ENCODE measurements around the gene CNKSR3.

The CNKSR3 gene

GRCh38 chr6:154532426-154532825 lies 21.9 kb upstream of the CNKSR3 start:
- no peak for DNase-seq (ENCODE audit: low read depth)
- TF ChIP-seq, protein P1, sequence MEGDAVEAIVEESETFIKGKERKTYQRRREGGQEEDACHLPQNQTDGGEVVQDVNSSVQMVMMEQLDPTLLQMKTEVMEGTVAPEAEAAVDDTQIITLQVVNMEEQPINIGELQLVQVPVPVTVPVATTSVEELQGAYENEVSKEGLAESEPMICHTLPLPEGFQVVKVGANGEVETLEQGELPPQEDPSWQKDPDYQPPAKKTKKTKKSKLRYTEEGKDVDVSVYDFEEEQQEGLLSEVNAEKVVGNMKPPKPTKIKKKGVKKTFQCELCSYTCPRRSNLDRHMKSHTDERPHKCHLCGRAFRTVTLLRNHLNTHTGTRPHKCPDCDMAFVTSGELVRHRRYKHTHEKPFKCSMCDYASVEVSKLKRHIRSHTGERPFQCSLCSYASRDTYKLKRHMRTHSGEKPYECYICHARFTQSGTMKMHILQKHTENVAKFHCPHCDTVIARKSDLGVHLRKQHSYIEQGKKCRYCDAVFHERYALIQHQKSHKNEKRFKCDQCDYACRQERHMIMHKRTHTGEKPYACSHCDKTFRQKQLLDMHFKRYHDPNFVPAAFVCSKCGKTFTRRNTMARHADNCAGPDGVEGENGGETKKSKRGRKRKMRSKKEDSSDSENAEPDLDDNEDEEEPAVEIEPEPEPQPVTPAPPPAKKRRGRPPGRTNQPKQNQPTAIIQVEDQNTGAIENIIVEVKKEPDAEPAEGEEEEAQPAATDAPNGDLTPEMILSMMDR (IDR thresholded peaks at IDR 0.05; ENCODE audit: low read depth, low read length, missing control alignments): no peak
- H3K4me3 ChIP-seq (ENCODE audit: low read depth, low read length): no peak overlapping the region
- in situ Hi-C loops (cut with HindIII; ENCODE audit: low sequenced_read_pairs): no loop called here

GRCh38 chr6:154529957-154530356 lies 19.5 kb upstream of the CNKSR3 start:
- no peak overlapping the region for H3K4me3 ChIP-seq (ENCODE audit: low read depth, low read length)
- no peak for DNase-seq (ENCODE audit: low read depth)
- in situ Hi-C loops (cut with HindIII; ENCODE audit: low sequenced_read_pairs): no loop called here
- TF ChIP-seq, protein P1 (IDR thresholded peaks at IDR 0.05; ENCODE audit: low read depth, low read length, missing control alignments): no peak

DNA sequence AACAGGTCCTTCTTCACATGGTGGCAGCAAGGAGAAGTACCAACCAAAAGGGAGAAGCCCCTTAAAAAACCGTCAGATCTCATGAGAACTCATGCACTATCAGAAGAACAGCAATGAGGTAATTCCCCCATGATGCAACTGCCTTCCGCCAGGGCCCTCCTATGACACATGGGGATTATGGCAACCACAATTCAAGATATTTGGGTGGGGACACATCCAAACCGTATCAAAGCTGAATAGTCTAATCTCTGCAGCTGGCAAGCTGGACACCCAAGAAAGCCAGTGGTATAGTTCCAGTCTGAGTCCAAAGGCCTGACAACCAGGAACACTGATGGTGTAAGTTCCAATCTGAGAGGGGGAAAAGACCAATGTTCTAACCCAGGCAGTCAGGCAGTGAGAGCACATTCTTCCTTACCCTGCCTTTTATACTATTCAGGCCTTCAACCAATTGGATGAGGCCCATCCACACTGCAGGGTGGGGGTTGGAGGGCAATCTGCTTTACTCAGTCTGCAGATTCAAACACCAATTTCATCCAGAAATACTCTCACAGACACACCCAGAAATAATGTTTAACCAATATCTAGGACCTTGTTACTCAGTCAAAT lies 17.9 kb upstream of the CNKSR3 start:
- in situ Hi-C loops (cut with HindIII; ENCODE audit: low sequenced_read_pairs): no loop called here
- DNase-seq (ENCODE audit: low read depth): no peak
- TF ChIP-seq, protein P1 (IDR thresholded peaks at IDR 0.05; ENCODE audit: low read depth, low read length, missing control alignments): no peak
- H3K4me3 ChIP-seq (ENCODE audit: low read depth, low read length): no peak overlapping the region

GRCh38 chr6:154526996-154527395 lies 16.5 kb upstream of the CNKSR3 start:
- TF ChIP-seq, protein P1 (IDR thresholded peaks at IDR 0.05; ENCODE audit: low read depth, low read length, missing control alignments): no peak
- DNase-seq (ENCODE audit: low read depth): no peak
- in situ Hi-C loops (cut with HindIII; ENCODE audit: low sequenced_read_pairs): no loop called here
- H3K4me3 ChIP-seq (ENCODE audit: low read depth, low read length): no peak overlapping the region

- no peak for DNase-seq (ENCODE audit: low read depth)
- TF ChIP-seq, protein P1 (IDR thresholded peaks at IDR 0.05; ENCODE audit: low read depth, low read length, missing control alignments): no peak
- no peak overlapping the region for H3K4me3 ChIP-seq (ENCODE audit: low read depth, low read length)
- in situ Hi-C loops (cut with HindIII; ENCODE audit: low sequenced_read_pairs): no loop called here
Measured at GRCh38 chr6:154522576-154522975, 12.1 kb upstream of the CNKSR3 start.

DNA sequence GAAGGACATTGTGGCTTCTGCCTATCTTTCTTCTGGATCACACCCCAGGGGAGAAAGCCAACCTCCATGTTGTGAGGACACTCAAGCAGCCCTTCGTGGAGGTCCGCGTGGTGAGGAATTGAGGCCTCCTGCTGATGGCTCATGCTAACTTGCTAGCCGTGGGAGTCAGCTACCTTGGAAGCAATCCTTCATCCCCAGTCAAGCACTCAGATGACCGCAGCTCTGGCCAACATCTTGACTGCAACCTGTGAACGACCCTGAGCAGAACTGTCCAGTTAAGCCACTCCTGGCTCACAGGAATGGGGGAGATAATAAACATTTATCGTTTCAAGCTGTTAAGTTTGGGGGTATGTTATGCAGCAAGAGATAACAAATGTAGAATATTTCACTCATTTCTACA lies 10.9 kb upstream of the CNKSR3 start:
- TF ChIP-seq, protein P1 (IDR thresholded peaks at IDR 0.05; ENCODE audit: low read depth, low read length, missing control alignments): no peak
- DNase-seq (ENCODE audit: low read depth): no peak
- in situ Hi-C loops (cut with HindIII; ENCODE audit: low sequenced_read_pairs): no loop called here
- no peak overlapping the region for H3K4me3 ChIP-seq (ENCODE audit: low read depth, low read length)
